HL-60 (cell line): ENCODE measurements around the gene GDF15.

Experiments
- DNase-seq, 2 experiments: peaks; one replicate each; pipeline ENCODE4 v3.0.0-alpha.2; 2010 to 2020; ENCODE audit warnings: low read depth in 1 of 2, low spot score in 1 of 2
- H3K27ac ChIP-seq: fragments of 250-450 bp; sonication (Bioruptor Pico); replicated peaks from 2 replicates; pipeline ENCODE4 v1.5.1; 2020; ENCODE audit warnings: mild to moderate bottlenecking, moderate library complexity
- H3K27me3 ChIP-seq: fragments of 250-450 bp; sonication (Bioruptor Pico); 2 replicates; pipeline ENCODE4 v1.5.1; 2021; ENCODE audit warnings: mild to moderate bottlenecking, moderate library complexity; ENCODE audit not compliant: insufficient read depth, poor library complexity, severe bottlenecking
- H3K4me3 ChIP-seq: replicated peaks from 2 replicates; pipeline ENCODE4 v1.5.1; 2011; ENCODE audit warnings: mild to moderate bottlenecking, control low read depth, low read length; ENCODE audit not compliant: insufficient read depth
- GABPA ChIP-seq: IDR thresholded peaks from 2 replicates; pipeline ENCODE4 v1.6.1; 2012; ENCODE audit warnings: low read depth
- POLR2AphosphoS5 ChIP-seq: IDR thresholded peaks from 2 replicates; pipeline ENCODE4 v1.6.1; 2012; ENCODE audit warnings: low read depth
- REST ChIP-seq: IDR thresholded peaks from 2 replicates; pipeline ENCODE4 v1.6.1; 2012; ENCODE audit warnings: low read depth; ENCODE audit not compliant: insufficient replicate concordance
- SPI1 ChIP-seq: IDR thresholded peaks from 2 replicates; pipeline ENCODE4 v1.6.1; 2012; ENCODE audit warnings: low read depth, mild to moderate bottlenecking, borderline replicate concordance
- TF ChIP-seq, protein P1 (sequence below): IDR thresholded peaks from one replicate; pipeline ENCODE4 v1.5.1; 2011; ENCODE audit warnings: low read length, control low read depth, inconsistent platforms; ENCODE audit not compliant: insufficient read depth

The GDF15 gene

GRCh38 chr19:18408053-18408476, 22.1 kb downstream of the GDF15 start:
- TF ChIP-seq REST (no peak), GABPA (no peak), SPI1 (no peak)
- TF ChIP-seq, protein P1, sequence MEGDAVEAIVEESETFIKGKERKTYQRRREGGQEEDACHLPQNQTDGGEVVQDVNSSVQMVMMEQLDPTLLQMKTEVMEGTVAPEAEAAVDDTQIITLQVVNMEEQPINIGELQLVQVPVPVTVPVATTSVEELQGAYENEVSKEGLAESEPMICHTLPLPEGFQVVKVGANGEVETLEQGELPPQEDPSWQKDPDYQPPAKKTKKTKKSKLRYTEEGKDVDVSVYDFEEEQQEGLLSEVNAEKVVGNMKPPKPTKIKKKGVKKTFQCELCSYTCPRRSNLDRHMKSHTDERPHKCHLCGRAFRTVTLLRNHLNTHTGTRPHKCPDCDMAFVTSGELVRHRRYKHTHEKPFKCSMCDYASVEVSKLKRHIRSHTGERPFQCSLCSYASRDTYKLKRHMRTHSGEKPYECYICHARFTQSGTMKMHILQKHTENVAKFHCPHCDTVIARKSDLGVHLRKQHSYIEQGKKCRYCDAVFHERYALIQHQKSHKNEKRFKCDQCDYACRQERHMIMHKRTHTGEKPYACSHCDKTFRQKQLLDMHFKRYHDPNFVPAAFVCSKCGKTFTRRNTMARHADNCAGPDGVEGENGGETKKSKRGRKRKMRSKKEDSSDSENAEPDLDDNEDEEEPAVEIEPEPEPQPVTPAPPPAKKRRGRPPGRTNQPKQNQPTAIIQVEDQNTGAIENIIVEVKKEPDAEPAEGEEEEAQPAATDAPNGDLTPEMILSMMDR: peak; percentile 19
- no peak overlapping the region for H3K27ac ChIP-seq
- DNase-seq: peak in 1 of 2 experiments; percentile 49

GRCh38 chr19:18412610-18413239, 26.8 kb downstream of the GDF15 start:
- no peak for DNase-seq
- TF ChIP-seq SPI1 (no peak), REST (no peak), POLR2AphosphoS5 (no peak), GABPA (no peak)
- TF ChIP-seq, protein P1: no peak

More at GRCh38 chr19:18408053-18408476, 22.1 kb downstream of the GDF15 start:
- Histone ChIP-seq H3K27me3 (no peaks in the 10 kb centered on the region), H3K4me3 (no peak overlapping the region)

DNA sequence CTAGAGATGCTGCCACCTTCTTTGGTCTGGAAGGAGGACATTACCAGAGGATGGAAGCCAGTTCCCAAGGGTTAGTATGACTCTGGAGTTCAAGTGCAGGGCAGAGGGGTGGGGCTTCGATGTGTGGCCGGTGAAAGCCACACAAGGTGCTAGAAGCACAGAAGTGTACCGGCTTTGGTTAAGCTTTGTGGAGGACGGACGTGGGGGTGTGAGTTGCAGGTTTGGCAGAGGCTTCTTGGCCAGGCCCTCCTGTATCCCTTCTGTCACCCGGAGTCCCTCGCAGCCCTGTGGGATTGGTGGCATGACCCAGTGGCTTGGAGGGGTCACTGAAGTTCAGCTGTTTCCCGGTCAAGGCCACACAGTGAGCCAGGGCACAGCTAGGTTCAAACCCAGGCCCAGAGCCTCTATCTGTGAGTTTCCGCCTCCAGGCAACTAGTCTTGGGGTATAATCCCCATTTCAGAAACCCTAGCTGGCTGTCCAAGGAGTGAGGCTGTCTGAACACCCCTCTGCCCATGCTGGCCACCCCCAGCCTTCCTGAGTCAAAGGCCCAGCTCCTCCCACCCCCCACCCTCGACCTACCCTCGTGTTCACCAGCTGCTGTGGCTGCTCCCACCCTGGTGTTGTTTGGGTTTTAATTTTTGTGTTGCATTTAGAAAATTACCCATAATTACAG, 28.7 kb downstream of the GDF15 start:
- Histone ChIP-seq H3K27me3 (no peaks in the 10 kb centered on the region), H3K27ac (peak overlapping the region; percentile 98), H3K4me3 (peak overlapping the region; percentile 26; the same call in 1 of the 2 replicates)
- peak in 1 of 2 experiments; percentile 65 for DNase-seq
- TF ChIP-seq GABPA: no peak

More at GRCh38 chr19:18412610-18413239, 26.8 kb downstream of the GDF15 start:
- Histone ChIP-seq H3K4me3 (no peak overlapping the region), H3K27ac (no peak overlapping the region), H3K27me3 (no peaks in the 10 kb centered on the region)

- H3K4me3 ChIP-seq: peak overlapping the region; percentile 26
- peak overlapping the region; percentile 98 for H3K27ac ChIP-seq
- DNase-seq: peak; percentile 92 to 96
Measured at GRCh38 chr19:18415178-18415867, 29.4 kb downstream of the GDF15 start.

More at GRCh38 chr19:18415178-18415867, 29.4 kb downstream of the GDF15 start:
- TF ChIP-seq GABPA (peak; percentile 49; the same call in 1 of the 2 replicates), REST (no peak), POLR2AphosphoS5 (peak; percentile 87), SPI1 (peak; percentile 81; the same call in 1 of the 2 replicates)
- TF ChIP-seq, protein P1: no peak
- H3K27me3 ChIP-seq: no peaks in the 10 kb centered on the region
